Karpas-422 (cell line): ENCODE data around the gene GLB1L3. TPM values are rescaled to one million over a fixed set of nuclear protein-coding genes. Genes with fewer than 3 reads are reported as not detected.

Source experiments
- DNase-seq: peaks from one replicate; pipeline ENCODE4 v3.0.0-alpha.2; 2015
- H2AFZ ChIP-seq: fragments of 200-600 bp; sonication (generic); 2 replicates; pipeline ENCODE4 v1.6.1; 2014; ENCODE audit warnings: antibody characterized with exemption, low read length, mixed read lengths
- H3K27ac ChIP-seq: fragments of 200-600 bp; sonication (generic); 2 replicates; pipeline ENCODE4 v1.5.1; 2014; ENCODE audit warnings: mild to moderate bottlenecking, low read length, moderate library complexity
- H3K27me3 ChIP-seq: fragments of 200-600 bp; sonication (generic); 2 replicates; pipeline ENCODE4 v1.6.1; 2014; ENCODE audit warnings: low read length, mixed read lengths
- H3K36me3 ChIP-seq: fragments of 200-600 bp; sonication (generic); 2 replicates; pipeline ENCODE4 v1.6.1; 2014; ENCODE audit warnings: low read length, mixed read lengths; ENCODE audit not compliant: insufficient read depth
- H3K4me1 ChIP-seq: fragments of 200-600 bp; sonication (generic); 2 replicates; pipeline ENCODE4 v1.6.1; 2014; ENCODE audit warnings: mild to moderate bottlenecking, low read length, mixed read lengths
- H3K4me2 ChIP-seq: fragments of 200-600 bp; sonication (generic); 2 replicates; pipeline ENCODE4 v1.6.1; 2014; ENCODE audit warnings: low read length, low read depth, mild to moderate bottlenecking; ENCODE audit not compliant: poor library complexity, severe bottlenecking
- H3K4me3 ChIP-seq: fragments of 200-600 bp; sonication (generic); 2 replicates; pipeline ENCODE4 v1.5.1; 2014; ENCODE audit warnings: mild to moderate bottlenecking, antibody characterized with exemption, low read length, mixed read lengths
- H3K79me2 ChIP-seq: fragments of 200-600 bp; sonication (generic); 2 replicates; pipeline ENCODE4 v1.6.1; 2014; ENCODE audit warnings: mild to moderate bottlenecking, low read length, mixed read lengths
- H3K9ac ChIP-seq: fragments of 200-600 bp; sonication (generic); 2 replicates; pipeline ENCODE4 v1.6.0; 2014; ENCODE audit warnings: low read length
- H3K9me2 ChIP-seq: fragments of 200-600 bp; sonication (generic), shearing (Covaris generic); replicated peaks from 2 replicates; pipeline ENCODE4 v1.6.0; 2014; ENCODE audit warnings: mild to moderate bottlenecking, low read length, moderate library complexity; ENCODE audit not compliant: insufficient read depth
- H3K9me3 ChIP-seq: fragments of 300-700, 200-600 bp; sonication (generic); 2 replicates; pipeline ENCODE4 v1.6.1; 2014; ENCODE audit warnings: low read length, mixed read lengths
- H4K20me1 ChIP-seq: fragments of 200-600 bp; sonication (generic); 2 replicates; pipeline ENCODE4 v1.6.1; 2014; ENCODE audit warnings: mild to moderate bottlenecking, antibody characterized with exemption, low read length, low read depth; ENCODE audit not compliant: insufficient read depth
- total RNA-seq: library from RNA; depleted of rRNA; stranded (reverse); fragments of >200 nt; shearing (Covaris generic); gene quantifications from 2 replicates; pipeline ENCODE4 v1.2.3, GENCODE V29; 2014; ENCODE audit warnings: low replicate concordance

GLB1L3 gene
- total RNA-seq, 1 experiment from 2014 or later: not detected

DNA sequence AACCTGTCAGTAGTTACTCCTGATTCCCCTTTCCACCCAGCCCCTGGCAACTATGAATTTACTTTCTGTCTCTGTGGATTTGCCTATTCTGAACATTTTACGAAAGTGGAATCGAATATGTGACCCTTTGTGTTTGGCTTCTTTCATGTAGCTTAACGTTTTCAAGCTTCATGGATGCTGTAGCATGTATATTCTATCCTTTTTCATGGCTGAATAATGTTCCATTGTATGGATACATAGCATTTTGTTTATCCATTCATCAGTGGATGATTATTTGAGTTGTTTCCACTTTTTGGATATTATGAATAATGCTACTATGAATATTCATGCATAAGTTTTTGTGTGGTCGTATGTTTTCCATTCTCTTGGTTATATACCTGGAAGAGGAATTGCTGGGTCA is 46.4 kb downstream of the GLB1L3 start:
- no peaks in the 10 kb centered on the region for H3K79me2 ChIP-seq
- H3K4me1 ChIP-seq: no peaks in the 10 kb centered on the region
- H4K20me1 ChIP-seq: no peaks in the 10 kb centered on the region
- H3K9ac ChIP-seq: no peak overlapping the region
- no peak overlapping the region for H3K4me2 ChIP-seq
- no peak overlapping the region for H3K4me3 ChIP-seq
- H3K27ac ChIP-seq: no peak overlapping the region
- H3K36me3 ChIP-seq: no peaks in the 10 kb centered on the region
- DNase-seq: no peak
- no peaks in the 10 kb centered on the region for H3K9me2 ChIP-seq
- H2AFZ ChIP-seq: no peak overlapping the region
- no peaks in the 10 kb centered on the region for H3K9me3 ChIP-seq
- no peaks in the 10 kb centered on the region for H3K27me3 ChIP-seq

- H4K20me1 ChIP-seq: no peaks in the 10 kb centered on the region
- no peaks in the 10 kb centered on the region for H3K4me1 ChIP-seq
- no peak for DNase-seq
- H3K27me3 ChIP-seq: no peaks in the 10 kb centered on the region
- H3K79me2 ChIP-seq: no peaks in the 10 kb centered on the region
- H3K4me2 ChIP-seq: no peak overlapping the region
- no peak overlapping the region for H3K9ac ChIP-seq
- H3K36me3 ChIP-seq: no peaks in the 10 kb centered on the region
- H3K27ac ChIP-seq: no peak overlapping the region
- H2AFZ ChIP-seq: no peak overlapping the region
- no peaks in the 10 kb centered on the region for H3K9me2 ChIP-seq
- no peaks in the 10 kb centered on the region for H3K9me3 ChIP-seq
- no peak overlapping the region for H3K4me3 ChIP-seq
These were observed 52.3 kb downstream of the GLB1L3 start for GRCh38 chr11:134328433-134328832.

GRCh38 chr11:134330611-134331353 is 54.6 kb downstream of the GLB1L3 start:
- H3K4me3 ChIP-seq: no peak overlapping the region

DNA sequence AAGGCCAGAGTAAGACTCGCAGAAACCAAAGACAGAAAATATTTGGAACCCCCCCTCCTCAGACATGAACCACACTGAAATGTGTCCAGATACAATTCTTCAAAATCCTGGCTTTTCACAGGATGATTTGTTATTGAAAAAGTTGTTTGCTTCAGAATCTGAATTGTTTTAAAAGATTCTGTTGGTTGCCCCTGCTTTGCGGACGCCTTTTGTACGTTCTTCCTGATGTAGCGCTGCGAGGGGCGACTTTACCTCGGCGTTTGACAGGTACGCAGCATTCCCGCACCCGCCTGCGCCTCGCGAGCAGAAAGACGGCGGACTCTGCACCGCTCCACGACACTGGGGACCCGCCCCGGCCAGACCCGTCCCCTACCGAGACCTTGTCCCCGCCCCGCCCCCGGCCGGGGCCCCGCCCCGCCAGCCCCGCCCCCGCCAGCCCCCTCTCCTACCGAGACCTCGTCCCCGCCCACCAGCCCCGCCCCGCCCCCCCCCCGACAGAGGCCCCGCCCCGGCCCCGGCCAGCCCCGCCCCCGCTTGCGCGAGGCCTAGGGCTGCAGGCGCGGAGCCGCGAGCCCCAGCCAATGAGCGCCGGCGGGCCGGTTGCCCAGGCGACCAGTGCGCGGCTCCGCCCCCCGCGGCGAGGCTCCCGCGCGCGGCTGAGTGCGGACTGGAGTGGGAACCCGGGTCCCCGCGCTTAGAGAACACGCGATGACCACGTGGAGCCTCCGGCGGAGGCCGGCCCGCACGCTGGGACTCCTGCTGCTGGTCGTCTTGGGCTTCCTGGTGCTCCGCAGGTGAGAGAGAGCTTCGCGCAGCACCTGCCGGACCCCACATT is 55.4 kb downstream of the GLB1L3 start, which contains the start of gene GLB1L2:
Gene GLB1L2, plus strand, starts transcription at position 635 of the 835 bp plus-strand sequence. Its CDS starts 74 bp downstream, at position 709.
- Histone ChIP-seq H4K20me1 (no peaks in the 10 kb centered on the region), H3K27me3 (no peaks in the 10 kb centered on the region), H3K9me3 (no peaks in the 10 kb centered on the region), H3K4me3 (no peak within 1 kb of the TSS), H2AFZ (no peak within 1 kb of the TSS), H3K27ac (no peak within 1 kb of the TSS), H3K4me2 (no peak within 1 kb of the TSS), H3K79me2 (no peaks in the 10 kb centered on the region), H3K4me1 (no peaks in the 10 kb centered on the region), H3K9me2 (no peaks in the 10 kb centered on the region), H3K9ac (no peak within 1 kb of the TSS), H3K36me3 (no peaks in the 10 kb centered on the region)
- no peak for DNase-seq

More at GRCh38 chr11:134330611-134331353, 54.6 kb downstream of the GLB1L3 start:
- H3K27ac ChIP-seq: no peak overlapping the region
- H4K20me1 ChIP-seq: no peaks in the 10 kb centered on the region
- no peaks in the 10 kb centered on the region for H3K79me2 ChIP-seq
- H3K9ac ChIP-seq: no peak overlapping the region
- no peak overlapping the region for H3K4me2 ChIP-seq
- no peaks in the 10 kb centered on the region for H3K9me2 ChIP-seq
- no peak overlapping the region for H2AFZ ChIP-seq
- H3K9me3 ChIP-seq: no peaks in the 10 kb centered on the region
- no peak for DNase-seq
- no peaks in the 10 kb centered on the region for H3K36me3 ChIP-seq
- H3K27me3 ChIP-seq: no peaks in the 10 kb centered on the region
- no peaks in the 10 kb centered on the region for H3K4me1 ChIP-seq

DNA sequence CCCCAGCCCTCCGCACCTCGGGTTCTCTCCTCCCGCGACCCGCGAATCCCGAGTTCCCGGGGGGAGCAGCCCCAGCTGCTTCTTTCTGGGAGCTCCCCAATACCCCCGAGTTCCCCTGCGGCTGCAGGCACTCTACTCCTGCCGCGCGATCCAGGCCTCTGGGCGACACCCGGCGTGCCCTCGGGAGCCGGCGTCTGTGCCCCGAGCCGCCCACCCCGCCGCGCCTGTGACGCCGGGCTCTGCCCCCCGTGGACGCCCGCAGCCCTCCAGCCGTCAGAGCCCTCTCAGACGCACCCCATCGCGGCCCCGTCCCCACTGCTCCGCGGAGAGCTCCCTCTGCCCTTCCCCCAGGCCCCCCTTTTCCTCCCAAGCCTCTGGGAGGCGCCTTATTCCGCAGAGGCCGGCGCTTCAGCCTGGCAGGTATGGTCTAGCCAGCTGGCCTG is 56.0 kb downstream of the GLB1L3 start:
- no peak overlapping the region for H3K4me2 ChIP-seq
- H3K4me1 ChIP-seq: no peaks in the 10 kb centered on the region
- no peaks in the 10 kb centered on the region for H3K9me3 ChIP-seq
- no peak overlapping the region for H3K4me3 ChIP-seq
- H3K9me2 ChIP-seq: no peaks in the 10 kb centered on the region
- H2AFZ ChIP-seq: no peak overlapping the region
- H3K27me3 ChIP-seq: no peaks in the 10 kb centered on the region
- DNase-seq: no peak
- H4K20me1 ChIP-seq: no peaks in the 10 kb centered on the region
- no peaks in the 10 kb centered on the region for H3K79me2 ChIP-seq
- no peaks in the 10 kb centered on the region for H3K36me3 ChIP-seq
- H3K27ac ChIP-seq: no peak overlapping the region
- no peak overlapping the region for H3K9ac ChIP-seq

- Histone ChIP-seq H3K9ac (no peak overlapping the region), H2AFZ (no peak overlapping the region), H3K4me2 (no peak overlapping the region)
These were observed 56.6 kb downstream of the GLB1L3 start for GRCh38 chr11:134332782-134333181.

GRCh38 chr11:134333312-134333711 is 57.1 kb downstream of the GLB1L3 start:
- no peaks in the 10 kb centered on the region for H3K9me2 ChIP-seq
- H3K4me2 ChIP-seq: no peak overlapping the region
- no peaks in the 10 kb centered on the region for H3K36me3 ChIP-seq
- H3K4me1 ChIP-seq: no peaks in the 10 kb centered on the region
- H4K20me1 ChIP-seq: no peaks in the 10 kb centered on the region
- no peaks in the 10 kb centered on the region for H3K79me2 ChIP-seq
- no peak overlapping the region for H3K4me3 ChIP-seq
- no peak overlapping the region for H2AFZ ChIP-seq
- no peak for DNase-seq
- H3K27ac ChIP-seq: no peak overlapping the region
- no peaks in the 10 kb centered on the region for H3K27me3 ChIP-seq
- H3K9me3 ChIP-seq: no peaks in the 10 kb centered on the region
- no peak overlapping the region for H3K9ac ChIP-seq

More at GRCh38 chr11:134332782-134333181, 56.6 kb downstream of the GLB1L3 start:
- Histone ChIP-seq H3K79me2 (no peaks in the 10 kb centered on the region), H3K9me2 (no peaks in the 10 kb centered on the region), H4K20me1 (no peaks in the 10 kb centered on the region), H3K4me3 (no peak overlapping the region), H3K27me3 (no peaks in the 10 kb centered on the region), H3K4me1 (no peaks in the 10 kb centered on the region), H3K27ac (no peak overlapping the region), H3K9me3 (no peaks in the 10 kb centered on the region), H3K36me3 (no peaks in the 10 kb centered on the region)
- DNase-seq: no peak

DNA sequence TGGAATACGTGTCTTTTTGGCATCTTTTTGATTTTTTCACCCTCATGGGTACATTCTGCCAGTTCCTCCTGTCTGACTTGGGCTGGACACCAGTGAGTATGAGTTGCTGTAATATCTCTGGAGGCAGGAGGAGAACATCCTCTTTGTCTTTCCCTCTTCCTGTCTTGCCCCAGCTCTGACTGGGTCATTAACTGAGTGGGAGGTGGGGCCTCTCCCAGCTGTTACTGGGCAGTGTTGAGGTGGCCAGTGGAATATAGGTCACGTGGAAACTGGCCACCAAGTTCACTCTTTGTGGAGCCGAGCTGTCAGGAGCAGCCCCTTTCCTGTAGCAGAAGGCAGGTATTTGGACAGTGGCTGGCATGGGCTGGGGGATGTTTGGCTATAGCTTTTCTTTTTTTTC is 57.8 kb downstream of the GLB1L3 start:
- no peak overlapping the region for H3K27ac ChIP-seq
- H3K9me3 ChIP-seq: no peaks in the 10 kb centered on the region
- H3K36me3 ChIP-seq: no peaks in the 10 kb centered on the region
- H3K4me2 ChIP-seq: no peak overlapping the region
- no peaks in the 10 kb centered on the region for H3K9me2 ChIP-seq
- H4K20me1 ChIP-seq: no peaks in the 10 kb centered on the region
- H2AFZ ChIP-seq: no peak overlapping the region
- no peak overlapping the region for H3K4me3 ChIP-seq
- H3K79me2 ChIP-seq: no peaks in the 10 kb centered on the region
- no peak for DNase-seq
- H3K4me1 ChIP-seq: no peaks in the 10 kb centered on the region
- no peaks in the 10 kb centered on the region for H3K27me3 ChIP-seq
- H3K9ac ChIP-seq: no peak overlapping the region
